HCT116 (cell line): Measurements from ENCODE around the gene TNNT2. TPM values are rescaled to one million over a fixed set of nuclear protein-coding genes. Genes with fewer than 3 reads are reported as not detected.

Source experiments
- ATAC-seq: fragments of 200-7000 bp; cut with Tn5 transposase; 2 replicates; pipeline ENCODE4 v1.9.1; 2020; ENCODE audit warnings: mild to moderate bottlenecking, moderate library complexity
- BruUV-seq: library from RNA; stranded (reverse); fragments of 400-500 nt; replicated peaks from 2 replicates; lab custom pipeline; 2021; lab: Mats Ljungman, UMichigan
- CTCF ChIA-PET: fragments of 300-600 bp; sonication (Branson Sonifier 250); formaldehyde crosslinking; loops from one replicate; lab custom pipeline; 2021; ENCODE audit warnings: antibody characterized with exemption; lab: Charles Lee
- POLR2A ChIA-PET: fragments of 300-600, 350-600 bp; sonication (Branson Sonifier 250); formaldehyde crosslinking; loops from one replicate; lab custom pipeline; 2021; ENCODE audit warnings: antibody characterized with exemption; lab: Charles Lee
- RAD21 ChIA-PET, 2 experiments: fragments of 300-600 bp; sonication (Branson Sonifier 250); formaldehyde crosslinking; loops; one replicate each; lab custom pipeline; 2023; ENCODE audit warnings: low total read pairs in 2 of 2; ENCODE audit not compliant: uncharacterized antibody in 2 of 2, unreplicated experiment in 2 of 2, low non-redundant PET in 1 of 2; lab: Charles Lee
- DNase-seq: peaks from one replicate; pipeline ENCODE4 v3.0.0-alpha.2; 2010; ENCODE audit warnings: low read depth, low spot score
- H2AFZ ChIP-seq: fragments of 200-600 bp; shearing (Covaris generic), sonication (generic); 2 replicates; pipeline ENCODE4 v1.6.1; 2017; ENCODE audit warnings: low read depth, mixed run types, mixed read lengths, antibody characterized with exemption, low read length; ENCODE audit not compliant: poor library complexity, severe bottlenecking
- H3K27ac ChIP-seq: 2 replicates; pipeline ENCODE4 v1.5.1; 2012; ENCODE audit warnings: low read depth, low read length
- H3K27me3 ChIP-seq: fragments of 200-600 bp; sonication (generic); 2 replicates; pipeline ENCODE4 v1.6.1; 2016; ENCODE audit warnings: mixed run types, low read length, mixed read lengths; ENCODE audit not compliant: insufficient read depth
- H3K36me3 ChIP-seq, 2 experiments: fragments of 200-500 bp in 1 of 2; fragments of 200-600 bp in 1 of 2; sonication (Bioruptor generic) in 1 of 2; sonication (generic) in 1 of 2; 2 replicates each; pipeline versions ENCODE4 v1.5.1 to v1.6.1; 2014 to 2016; ENCODE audit warnings: low read length in 2 of 2, inconsistent platforms in 1 of 2, mixed read lengths in 1 of 2, mixed run types in 1 of 2; ENCODE audit not compliant: insufficient read depth in 2 of 2, control insufficient read depth in 1 of 2
- H3K4me1 ChIP-seq, 2 experiments: fragments of 200-600 bp in 1 of 2; sonication (generic) in 1 of 2; 2 replicates each; pipeline versions ENCODE4 v1.5.1 to v1.6.1; 2012 to 2017; ENCODE audit warnings: low read length in 2 of 2, inconsistent platforms in 1 of 2, mild to moderate bottlenecking in 1 of 2, mixed read lengths in 1 of 2, mixed run types in 1 of 2, moderate library complexity in 1 of 2; ENCODE audit not compliant: insufficient read depth in 2 of 2, control insufficient read depth in 1 of 2
- H3K4me2 ChIP-seq: fragments of 200-600 bp; sonication (generic); 2 replicates; pipeline ENCODE4 v1.6.1; 2017; ENCODE audit warnings: mixed run types, low read length, mixed read lengths
- H3K4me3 ChIP-seq, 2 experiments: fragments of 200-600 bp in 1 of 2; sonication (generic) in 1 of 2; replicated peaks in 1 of 2; 2 replicates each; pipeline ENCODE4 v1.5.1; 2011 to 2016; ENCODE audit warnings: low read length in 2 of 2, control low read depth in 1 of 2, low read depth in 1 of 2, mild to moderate bottlenecking in 1 of 2, mixed read lengths in 1 of 2, mixed run types in 1 of 2
- H3K79me2 ChIP-seq: fragments of 200-600 bp; sonication (generic); 2 replicates; pipeline ENCODE4 v1.6.1; 2017; ENCODE audit warnings: mild to moderate bottlenecking, mixed run types, low read length, moderate library complexity, mixed read lengths; ENCODE audit not compliant: insufficient read depth
- H3K9ac ChIP-seq: fragments of 200-600 bp; sonication (generic); 2 replicates; pipeline ENCODE4 v1.6.1; 2016; ENCODE audit warnings: low read length, mixed read lengths
- H3K9me2 ChIP-seq: fragments of 200-600 bp; sonication (generic), shearing (Covaris generic); 2 replicates; pipeline ENCODE4 v1.6.1; 2017; ENCODE audit warnings: mixed run types, mild to moderate bottlenecking, moderate library complexity; ENCODE audit not compliant: insufficient read depth
- H3K9me3 ChIP-seq, 2 experiments: fragments of 200-500 bp in 1 of 2; fragments of 200-600 bp in 1 of 2; sonication (Bioruptor generic) in 1 of 2; sonication (generic) in 1 of 2; 2 replicates each; pipeline ENCODE4 v1.6.1; 2014 to 2017; ENCODE audit warnings: low read length in 2 of 2, mixed read lengths in 2 of 2, inconsistent platforms in 1 of 2, low read depth in 1 of 2, mild to moderate bottlenecking in 1 of 2, mixed run types in 1 of 2, moderate library complexity in 1 of 2; ENCODE audit not compliant: control insufficient read depth in 1 of 2, insufficient read depth in 1 of 2
- H4K20me1 ChIP-seq: fragments of 200-600 bp; sonication (generic), shearing (Covaris generic); 2 replicates; pipeline ENCODE4 v1.6.1; 2017; ENCODE audit warnings: mixed run types, mild to moderate bottlenecking, moderate library complexity; ENCODE audit not compliant: insufficient read depth
- CBX3 ChIP-seq: IDR thresholded peaks from 2 replicates; pipeline ENCODE4 v1.6.1; 2012; ENCODE audit warnings: low read depth
- EZH2phosphoT487 ChIP-seq: fragments of 200-600 bp; IDR thresholded peaks from 2 replicates; pipeline ENCODE4 v1.6.1; 2018; ENCODE audit warnings: antibody characterized with exemption, borderline replicate concordance
- JUND ChIP-seq: IDR thresholded peaks from 2 replicates; pipeline ENCODE4 v1.6.1; 2012
- POLR2AphosphoS5 ChIP-seq: IDR thresholded peaks from 2 replicates; pipeline ENCODE4 v1.6.1; 2011; ENCODE audit warnings: mild to moderate bottlenecking, low read depth, low read length, moderate library complexity
- ZFX ChIP-seq: fragments of 450-650 bp; IDR thresholded peaks from 2 replicates; pipeline ENCODE4 v1.6.1; 2017
- intact Hi-C: fragments of 100-400 bp; cut with micrococcal nuclease; formaldehyde crosslinking; loops from 2 replicates; pipeline ENCODE4 v1.10.0; 2022
- total RNA-seq: library from RNA; stranded (reverse); gene quantifications from one replicate; pipeline ENCODE4 v1.2.1, GENCODE V29; 2021; ENCODE audit not compliant: unreplicated experiment
- TF ChIP-seq, protein P1 (sequence below): IDR thresholded peaks from 2 replicates; pipeline ENCODE4 v1.6.1; 2012
- TF ChIP-seq, protein P2 (sequence below): IDR thresholded peaks from 2 replicates; pipeline ENCODE4 v1.6.1; 2012; ENCODE audit warnings: low read depth

TNNT2 gene
- total RNA-seq, 1 experiment from 2014 or later = 2.0 TPM

DNA sequence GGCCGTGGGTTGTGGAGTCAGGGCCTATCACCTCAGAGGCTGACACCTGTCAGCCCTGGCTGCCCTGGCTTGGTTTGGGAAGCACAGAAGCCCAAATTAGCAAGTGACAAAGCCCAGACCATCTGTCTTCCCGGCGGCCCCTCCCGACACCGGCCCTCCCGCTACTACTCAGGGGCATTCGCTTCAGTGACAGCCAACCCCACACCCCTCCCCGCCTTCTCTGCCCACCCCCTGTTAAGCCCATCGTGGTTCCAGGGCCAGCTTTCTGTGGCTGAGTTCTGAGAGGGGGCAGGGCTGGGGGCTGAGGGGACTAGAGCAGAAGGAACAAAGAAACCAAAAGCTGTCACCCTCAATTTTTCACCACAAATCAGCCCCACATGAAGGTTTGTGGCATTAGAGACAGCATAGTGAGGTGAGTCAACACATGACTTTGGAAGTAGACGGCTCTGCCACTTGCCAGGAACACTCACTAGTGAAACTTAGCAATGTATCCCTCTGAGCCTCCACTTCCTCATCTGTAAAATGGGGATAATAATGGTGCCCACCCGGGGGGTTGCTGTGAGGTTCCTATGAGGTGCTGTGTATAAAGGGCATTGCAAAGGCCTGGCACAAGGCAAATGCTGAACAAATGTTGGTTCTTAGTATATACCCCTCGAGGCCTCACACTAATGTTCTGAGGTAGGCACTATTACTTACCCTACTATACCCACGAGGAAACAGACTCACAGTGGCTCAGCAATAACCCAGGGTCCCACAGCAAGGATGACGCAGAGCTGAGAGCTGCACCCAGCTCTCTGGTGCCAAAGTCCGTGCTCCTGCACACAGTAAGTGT is 49.2 kb upstream of the TNNT2 start:
- Histone ChIP-seq H3K79me2 (no peaks in the 10 kb centered on the region), H2AFZ (no peak overlapping the region), H3K9me3 (no peaks in the 10 kb centered on the region), H3K36me3 (no peaks in the 10 kb centered on the region), H3K4me1 (no peaks in the 10 kb centered on the region), H4K20me1 (no peaks in the 10 kb centered on the region), H3K9ac (no peak overlapping the region), H3K4me3 (no peak overlapping the region), H3K9me2 (no peaks in the 10 kb centered on the region), H3K27me3 (no peaks in the 10 kb centered on the region), H3K27ac (no peak overlapping the region), H3K4me2 (no peak overlapping the region)
- intact Hi-C loops = no loop called here
- ChIA-PET RAD21 (no interaction called here), POLR2A (no interaction called here), CTCF (no interaction called here)
- DNase-seq = no peak
- no peak for ATAC-seq
- TF ChIP-seq, protein P1, sequence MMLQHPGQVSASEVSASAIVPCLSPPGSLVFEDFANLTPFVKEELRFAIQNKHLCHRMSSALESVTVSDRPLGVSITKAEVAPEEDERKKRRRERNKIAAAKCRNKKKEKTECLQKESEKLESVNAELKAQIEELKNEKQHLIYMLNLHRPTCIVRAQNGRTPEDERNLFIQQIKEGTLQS = no peak
- TF ChIP-seq CBX3 (no peak), JUND (no peak), EZH2phosphoT487 (no peak), ZFX (no peak), POLR2AphosphoS5 (no peak)
- TF ChIP-seq, protein P2, sequence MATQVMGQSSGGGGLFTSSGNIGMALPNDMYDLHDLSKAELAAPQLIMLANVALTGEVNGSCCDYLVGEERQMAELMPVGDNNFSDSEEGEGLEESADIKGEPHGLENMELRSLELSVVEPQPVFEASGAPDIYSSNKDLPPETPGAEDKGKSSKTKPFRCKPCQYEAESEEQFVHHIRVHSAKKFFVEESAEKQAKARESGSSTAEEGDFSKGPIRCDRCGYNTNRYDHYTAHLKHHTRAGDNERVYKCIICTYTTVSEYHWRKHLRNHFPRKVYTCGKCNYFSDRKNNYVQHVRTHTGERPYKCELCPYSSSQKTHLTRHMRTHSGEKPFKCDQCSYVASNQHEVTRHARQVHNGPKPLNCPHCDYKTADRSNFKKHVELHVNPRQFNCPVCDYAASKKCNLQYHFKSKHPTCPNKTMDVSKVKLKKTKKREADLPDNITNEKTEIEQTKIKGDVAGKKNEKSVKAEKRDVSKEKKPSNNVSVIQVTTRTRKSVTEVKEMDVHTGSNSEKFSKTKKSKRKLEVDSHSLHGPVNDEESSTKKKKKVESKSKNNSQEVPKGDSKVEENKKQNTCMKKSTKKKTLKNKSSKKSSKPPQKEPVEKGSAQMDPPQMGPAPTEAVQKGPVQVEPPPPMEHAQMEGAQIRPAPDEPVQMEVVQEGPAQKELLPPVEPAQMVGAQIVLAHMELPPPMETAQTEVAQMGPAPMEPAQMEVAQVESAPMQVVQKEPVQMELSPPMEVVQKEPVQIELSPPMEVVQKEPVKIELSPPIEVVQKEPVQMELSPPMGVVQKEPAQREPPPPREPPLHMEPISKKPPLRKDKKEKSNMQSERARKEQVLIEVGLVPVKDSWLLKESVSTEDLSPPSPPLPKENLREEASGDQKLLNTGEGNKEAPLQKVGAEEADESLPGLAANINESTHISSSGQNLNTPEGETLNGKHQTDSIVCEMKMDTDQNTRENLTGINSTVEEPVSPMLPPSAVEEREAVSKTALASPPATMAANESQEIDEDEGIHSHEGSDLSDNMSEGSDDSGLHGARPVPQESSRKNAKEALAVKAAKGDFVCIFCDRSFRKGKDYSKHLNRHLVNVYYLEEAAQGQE = no peak
- no TSS peak for BruUV-seq
